GM18499 (cell line): Measurements from ENCODE around the gene GFER.

Experiments
- ATAC-seq: cut with Tn5 transposase; IDR thresholded peaks from one replicate; pipeline ENCODE4 v1.9.1; 2021; ENCODE audit warnings: moderate number of reproducible peaks; ENCODE audit not compliant: insufficient read depth, unreplicated experiment

Gene GFER

DNA sequence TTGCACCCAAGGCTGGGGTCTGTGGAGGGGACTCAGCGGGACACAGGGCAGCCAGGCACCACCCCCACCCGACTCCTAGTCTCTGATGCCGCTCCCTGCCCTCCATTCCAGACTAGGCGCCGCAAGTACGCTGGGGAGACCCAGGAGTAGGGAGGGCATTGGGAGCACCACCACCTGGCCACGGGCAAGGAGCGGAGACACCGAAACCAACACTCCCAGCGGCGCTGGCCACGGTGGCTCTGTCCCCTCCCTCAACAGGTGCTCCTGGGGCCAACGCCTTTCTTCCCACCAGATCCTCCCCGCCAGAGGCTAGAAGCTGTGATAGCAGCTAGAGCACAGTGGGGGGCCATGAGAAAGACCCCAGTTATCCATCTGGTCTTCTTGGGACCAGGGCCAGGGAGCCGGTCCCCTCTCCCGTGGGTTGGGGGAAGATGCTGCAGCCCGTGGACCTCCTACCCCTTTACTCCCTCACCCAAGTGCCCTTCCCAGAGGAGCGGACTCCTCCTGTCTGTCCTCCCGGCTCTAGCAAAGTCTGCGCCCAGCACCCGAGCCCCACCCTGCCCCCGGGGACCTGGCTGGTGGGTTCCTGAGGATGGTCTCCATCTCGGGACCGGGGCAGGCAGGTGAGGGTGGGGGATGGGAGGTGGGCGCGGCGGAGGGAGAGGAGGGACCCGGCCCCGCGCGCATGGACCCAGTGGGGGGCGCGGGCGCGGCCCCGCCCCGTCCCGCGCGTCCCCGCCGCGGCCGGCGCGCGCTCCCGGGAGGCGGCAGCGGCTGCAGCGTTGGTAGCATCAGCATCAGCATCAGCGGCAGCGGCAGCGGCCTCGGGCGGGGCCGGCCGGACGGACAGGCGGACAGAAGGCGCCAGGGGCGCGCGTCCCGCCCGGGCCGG lies 5.5 kb downstream of the GFER start, which contains the start of gene SYNGR3:
Gene SYNGR3 (plus strand): TSS at position 762 of the 892 bp plus-strand sequence. CDS start 133 bp downstream, outside the sequence.
- no peak for ATAC-seq

DNA sequence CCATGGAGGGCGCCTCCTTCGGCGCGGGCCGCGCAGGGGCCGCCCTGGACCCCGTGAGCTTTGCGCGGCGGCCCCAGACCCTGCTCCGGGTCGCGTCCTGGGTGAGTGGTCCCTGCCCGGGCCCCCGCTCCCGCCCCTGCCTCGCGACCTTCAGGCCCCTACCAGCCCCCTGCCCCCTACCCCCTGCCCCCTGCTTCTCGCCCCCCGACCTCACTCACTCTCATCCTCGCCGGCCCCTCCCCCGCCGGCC lies 6.0 kb downstream of the GFER start:
- ATAC-seq: no peak

DNA sequence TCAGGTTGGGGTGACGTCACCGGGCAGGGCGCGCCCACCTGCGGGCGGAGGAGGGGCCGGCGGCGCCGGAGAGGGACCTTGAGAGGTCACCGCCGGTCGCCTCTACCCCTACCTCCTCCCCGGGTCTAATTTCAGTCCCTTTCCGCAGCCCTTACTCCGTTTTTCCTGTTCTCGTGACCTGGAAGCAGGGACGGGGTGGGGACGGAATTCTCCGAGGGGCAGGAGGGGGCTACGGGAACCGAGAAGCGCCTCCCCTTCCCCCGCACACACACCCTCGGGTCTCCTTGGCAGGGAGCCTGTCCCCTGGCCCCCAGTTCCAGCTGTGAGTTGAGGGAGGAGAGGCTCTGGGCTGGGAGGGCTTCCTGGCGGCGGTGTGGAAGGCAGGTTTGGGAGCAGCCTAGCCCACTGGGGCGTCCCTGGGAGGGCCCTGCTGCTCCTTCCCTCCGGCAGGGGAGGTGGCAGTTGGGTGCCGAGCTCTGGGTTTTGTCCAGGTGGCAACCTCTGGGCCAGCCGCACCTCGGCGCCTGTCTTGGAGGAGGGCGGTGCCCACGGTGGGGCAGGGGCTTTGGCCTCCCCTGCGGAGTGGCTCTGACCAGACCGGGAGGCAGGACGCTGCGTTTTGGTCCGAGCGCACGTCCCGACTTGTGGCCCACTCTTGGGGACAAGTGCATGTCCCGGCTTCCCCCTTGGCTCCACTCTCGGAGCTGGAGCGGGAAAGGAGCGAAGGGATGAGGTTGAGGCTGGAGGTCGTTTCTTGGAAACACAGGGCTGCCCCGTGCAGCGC lies 6.5 kb downstream of the GFER start:
- no peak for ATAC-seq

DNA sequence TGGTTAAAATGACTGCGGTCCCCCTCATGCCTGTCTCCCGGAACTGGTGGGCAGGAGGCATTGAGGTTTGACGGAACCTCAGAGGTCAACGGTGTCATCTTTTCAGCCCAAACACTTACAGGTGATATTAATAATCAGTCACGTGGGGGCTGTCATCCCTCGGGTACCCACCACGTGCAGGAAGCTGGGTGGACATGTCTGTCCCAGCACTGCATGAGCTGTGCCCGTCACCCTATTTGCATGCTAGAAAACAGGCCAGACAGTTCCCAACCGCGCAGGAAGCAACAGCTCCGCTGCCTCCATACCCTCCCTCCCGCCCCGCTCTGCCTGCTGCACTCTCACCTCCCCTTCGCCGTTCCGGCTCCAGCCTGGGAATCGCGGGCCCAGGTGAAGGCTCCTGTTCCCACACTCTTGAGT lies 7.2 kb downstream of the GFER start:
- peak; percentile 39 for ATAC-seq

DNA sequence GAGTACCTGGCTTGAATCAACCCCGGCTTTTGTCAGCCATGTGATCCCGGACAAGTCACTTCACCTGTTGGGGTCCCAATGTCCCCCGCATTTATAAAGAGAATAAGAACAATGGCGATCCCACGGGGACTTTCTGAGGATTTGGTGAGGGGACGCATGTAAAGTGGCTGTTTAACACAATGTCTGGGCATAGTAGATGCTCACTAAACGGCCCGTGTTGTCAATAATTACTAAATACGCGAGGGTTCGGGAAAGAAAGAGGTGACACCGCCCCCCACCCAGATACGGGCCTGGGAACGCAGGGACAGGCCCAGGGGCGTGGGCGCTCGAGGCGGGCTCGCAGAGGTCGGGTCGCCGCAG lies 7.6 kb downstream of the GFER start:
- ATAC-seq: no peak

DNA sequence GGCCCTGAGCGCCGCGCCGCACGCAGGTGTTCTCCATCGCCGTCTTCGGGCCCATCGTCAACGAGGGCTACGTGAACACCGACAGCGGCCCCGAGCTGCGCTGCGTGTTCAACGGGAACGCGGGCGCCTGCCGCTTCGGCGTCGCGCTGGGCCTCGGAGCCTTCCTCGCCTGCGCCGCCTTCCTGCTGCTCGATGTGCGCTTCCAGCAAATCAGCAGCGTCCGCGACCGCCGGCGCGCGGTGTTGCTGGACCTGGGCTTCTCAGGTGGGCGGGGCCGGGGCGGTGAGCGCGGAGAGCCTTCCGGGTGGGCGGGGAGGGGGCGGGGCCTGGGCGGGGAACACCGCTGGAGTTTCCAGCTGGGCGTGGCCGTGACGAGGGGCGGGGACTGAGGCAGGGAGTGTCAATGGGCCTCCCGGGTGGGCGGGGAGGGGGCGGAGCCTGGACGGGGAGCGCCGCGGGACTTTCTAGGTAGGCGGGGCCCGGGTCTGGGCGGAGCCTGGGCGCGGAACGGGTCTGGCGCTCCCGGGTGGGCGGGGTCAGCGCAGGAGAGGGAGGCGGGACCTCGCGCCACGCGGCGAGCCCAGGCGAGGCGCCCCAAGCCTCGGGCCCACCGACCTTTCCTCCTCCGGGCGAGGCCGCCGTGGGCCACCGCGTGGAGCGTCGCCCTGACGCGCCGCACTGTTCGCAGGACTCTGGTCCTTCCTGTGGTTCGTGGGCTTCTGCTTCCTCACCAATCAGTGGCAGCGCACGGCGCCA lies 8.1 kb downstream of the GFER start:
- ATAC-seq: no peak

DNA sequence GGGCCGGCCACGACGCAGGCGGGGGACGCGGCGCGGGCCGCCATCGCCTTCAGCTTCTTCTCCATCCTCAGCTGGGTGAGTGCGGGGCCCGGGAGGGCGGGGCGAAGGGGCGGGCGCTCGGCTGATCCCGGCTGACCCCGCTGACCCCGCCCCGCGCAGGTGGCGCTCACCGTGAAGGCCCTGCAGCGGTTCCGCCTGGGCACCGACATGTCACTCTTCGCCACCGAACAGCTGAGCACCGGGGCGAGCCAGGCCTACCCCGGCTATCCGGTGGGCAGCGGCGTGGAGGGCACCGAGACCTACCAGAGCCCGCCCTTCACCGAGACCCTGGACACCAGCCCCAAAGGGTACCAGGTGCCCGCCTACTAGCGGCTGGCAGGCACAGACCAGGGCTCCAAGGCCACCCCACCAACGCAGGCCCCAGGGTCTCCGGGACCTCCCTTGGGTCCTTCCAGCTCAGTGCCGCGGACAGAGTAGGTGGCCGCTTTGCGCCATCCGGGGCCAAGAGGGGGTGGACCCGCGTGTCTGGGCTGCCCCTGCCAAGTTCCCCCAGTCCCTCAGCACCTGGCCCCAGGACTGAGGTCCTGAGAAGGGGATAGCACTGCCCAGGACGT lies 8.8 kb downstream of the GFER start:
- ATAC-seq: no peak

DNA sequence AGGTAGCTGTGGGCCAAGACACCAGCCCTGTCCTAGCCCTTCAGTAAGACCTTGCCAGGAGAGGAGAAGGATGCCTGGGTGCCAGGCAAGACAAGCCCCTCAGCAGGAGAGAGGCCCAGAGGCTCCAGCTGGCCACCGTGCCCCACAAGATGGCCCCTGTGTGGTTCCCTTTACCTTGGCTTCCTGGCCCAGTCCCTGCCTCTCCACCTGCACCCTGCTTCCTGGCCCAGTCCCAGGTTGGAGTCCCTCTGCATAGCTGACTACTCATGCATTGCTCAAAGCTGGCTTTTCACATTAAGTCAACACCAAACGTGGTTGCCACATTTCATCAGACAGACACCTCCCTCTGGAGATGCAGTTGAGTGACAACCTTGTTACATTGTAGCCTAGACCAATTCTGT lies 9.7 kb downstream of the GFER start:
- ATAC-seq: no peak

DNA sequence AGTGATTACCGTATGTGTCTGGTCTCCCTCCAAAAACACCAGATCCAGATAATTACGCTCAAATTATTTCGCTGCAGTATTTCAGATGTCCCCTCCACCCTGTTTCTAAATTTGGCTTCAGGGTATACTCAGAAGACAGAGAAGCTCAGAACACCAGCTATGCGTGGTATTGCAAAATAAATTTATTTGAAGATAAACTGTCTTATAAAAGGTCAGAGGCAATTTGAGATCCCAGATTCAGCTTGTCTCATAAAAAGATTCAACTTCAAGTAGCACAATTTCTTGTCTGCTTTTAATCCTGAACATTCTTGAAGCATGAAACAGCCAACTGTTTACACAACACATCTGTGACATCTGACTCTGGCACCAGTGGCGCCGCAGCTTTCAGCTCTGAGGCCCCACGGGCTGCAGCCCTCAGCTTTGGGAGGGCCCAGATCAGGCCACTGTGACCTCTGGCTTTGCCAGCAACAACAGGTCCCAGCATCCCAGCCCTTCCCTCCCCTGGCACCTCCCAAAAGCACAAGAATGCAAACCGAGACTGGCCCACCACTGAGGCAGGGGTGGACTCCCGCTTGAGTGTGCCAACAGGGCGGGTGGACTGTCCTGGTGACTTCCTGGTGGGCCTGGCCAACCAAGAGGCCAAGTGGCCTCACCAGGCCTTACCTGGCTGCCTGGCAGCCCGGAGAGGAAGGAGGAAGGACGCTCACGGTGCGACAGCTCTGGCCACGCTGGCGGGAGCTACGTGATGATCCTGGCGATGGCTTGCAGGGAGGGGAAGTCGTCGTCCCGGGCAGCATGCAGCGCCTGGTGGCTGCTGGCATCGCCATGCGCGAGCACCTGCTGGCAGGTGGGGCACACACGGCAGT lies 13.7 kb downstream of the GFER start:
- ATAC-seq: no peak

DNA sequence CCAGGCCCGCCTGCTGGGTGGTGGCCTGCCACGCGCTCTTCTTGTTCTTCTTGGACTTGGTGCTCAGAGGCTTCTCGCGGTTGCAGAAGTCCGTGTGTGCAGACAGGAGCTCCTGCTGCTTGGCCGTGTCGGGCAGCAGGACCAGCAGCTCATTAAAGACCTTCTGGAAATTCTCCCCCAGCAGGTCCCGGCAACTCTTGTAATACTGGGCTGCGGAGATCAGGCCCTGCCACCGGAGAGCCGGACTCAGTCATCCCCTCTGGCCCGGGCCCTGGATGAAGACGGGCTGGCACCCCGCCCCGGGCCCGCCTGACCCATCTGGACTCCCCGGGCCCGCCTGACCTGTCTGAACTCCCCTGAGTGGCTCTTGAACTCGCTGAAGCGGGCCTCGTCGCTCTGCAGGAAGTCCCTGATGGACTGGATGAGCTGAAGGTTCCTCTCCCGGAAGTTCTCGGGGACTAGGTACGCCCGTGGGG lies 14.4 kb downstream of the GFER start:
- ATAC-seq: no peak

DNA sequence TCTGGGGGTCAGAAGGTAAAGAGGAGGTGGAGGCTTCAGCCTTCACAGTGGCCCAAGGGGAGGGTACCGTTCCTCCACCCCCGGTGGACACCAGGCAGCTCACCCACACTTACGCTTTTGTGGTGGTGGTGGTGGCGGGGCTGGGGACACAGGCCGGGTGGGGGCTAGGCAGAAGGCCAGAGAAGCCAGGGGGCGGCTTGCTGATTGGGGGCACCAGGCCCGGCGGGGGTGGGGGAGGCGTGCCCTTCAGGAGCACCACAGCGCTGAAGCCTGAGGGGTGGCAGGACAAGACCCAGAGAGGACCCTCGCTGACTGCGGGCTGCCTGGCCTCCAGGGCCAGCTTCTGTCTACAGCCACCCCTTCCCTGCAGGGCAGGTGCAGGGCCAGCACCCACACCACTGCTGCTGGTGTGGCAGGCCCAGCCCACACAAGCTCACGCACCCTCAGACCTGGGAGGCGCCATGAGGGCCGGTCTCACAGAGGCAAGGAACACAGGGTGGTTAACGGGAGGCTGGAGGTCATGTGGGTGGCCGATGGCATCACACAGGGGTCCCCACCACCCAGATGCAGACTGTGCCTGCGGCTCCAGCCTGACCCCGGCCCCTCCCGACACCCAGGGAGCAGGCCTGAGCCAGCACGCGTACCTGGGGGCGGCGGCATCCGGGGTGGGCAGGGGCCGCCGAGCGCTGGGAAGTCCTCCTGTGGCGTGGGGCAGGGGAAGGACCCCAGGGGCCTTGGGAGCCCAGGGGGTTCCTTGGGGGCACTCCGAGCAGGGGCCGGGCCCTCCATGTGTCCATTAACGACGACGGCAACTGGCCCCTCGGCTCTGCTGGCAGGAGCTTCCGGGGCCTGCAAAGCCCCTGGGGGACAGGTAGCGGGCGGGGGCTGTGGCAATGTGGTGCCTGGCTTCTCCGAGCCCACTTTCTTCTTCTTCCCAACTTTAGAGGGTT lies 15.1 kb downstream of the GFER start:
- no peak for ATAC-seq

DNA sequence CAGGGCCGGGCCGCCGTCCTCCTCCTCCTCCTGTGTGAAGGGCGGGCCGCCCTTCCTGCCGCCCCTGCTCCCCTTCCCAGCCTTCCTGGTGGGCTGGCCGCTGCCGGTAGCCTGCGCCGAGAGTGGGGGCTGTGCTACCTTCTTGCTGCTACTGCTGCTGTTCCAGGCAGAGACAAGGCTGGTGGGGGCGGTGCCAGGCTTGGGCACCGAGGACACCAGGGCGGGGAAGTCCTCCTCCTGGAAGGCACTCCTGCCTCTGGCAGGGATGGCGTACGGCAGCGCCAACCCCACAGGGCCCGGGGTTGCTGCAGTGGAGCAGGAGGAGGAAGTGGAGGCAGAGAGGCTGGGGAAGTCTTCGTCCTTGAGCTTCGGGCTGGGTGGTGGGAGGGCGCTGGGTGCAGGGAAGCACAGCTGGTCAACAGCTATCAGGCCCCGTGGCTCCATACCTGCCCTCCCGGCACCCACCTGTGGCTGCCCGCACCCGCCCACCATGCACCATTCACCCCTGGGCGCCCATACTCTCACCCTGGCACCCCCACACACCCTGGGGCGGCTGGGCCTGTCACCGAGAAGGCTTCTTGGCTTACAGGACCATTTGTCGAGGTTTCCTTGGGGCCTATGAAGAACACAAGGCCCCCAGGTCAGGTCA lies 16.0 kb downstream of the GFER start:
- no peak for ATAC-seq

DNA sequence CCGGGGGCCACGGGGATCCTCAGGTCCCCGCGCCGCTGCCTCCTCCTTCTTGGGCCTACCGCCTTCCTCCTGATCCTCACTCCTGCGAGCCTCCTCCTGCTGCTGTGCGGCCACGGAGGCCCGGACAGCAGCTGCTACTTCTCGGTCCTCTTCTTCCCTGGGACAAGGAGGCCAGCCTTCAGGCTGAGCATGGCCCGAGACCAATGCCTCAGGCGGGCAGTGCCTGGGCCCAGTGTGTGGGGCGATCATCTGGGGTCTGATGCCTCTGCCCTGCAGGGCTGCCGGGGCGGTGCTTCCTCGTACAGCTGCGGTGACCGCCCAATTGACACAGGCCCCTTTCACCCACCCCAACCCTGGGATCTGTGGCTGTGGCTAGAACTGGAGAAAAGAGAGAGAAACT lies 17.0 kb downstream of the GFER start:
- ATAC-seq: no peak

DNA sequence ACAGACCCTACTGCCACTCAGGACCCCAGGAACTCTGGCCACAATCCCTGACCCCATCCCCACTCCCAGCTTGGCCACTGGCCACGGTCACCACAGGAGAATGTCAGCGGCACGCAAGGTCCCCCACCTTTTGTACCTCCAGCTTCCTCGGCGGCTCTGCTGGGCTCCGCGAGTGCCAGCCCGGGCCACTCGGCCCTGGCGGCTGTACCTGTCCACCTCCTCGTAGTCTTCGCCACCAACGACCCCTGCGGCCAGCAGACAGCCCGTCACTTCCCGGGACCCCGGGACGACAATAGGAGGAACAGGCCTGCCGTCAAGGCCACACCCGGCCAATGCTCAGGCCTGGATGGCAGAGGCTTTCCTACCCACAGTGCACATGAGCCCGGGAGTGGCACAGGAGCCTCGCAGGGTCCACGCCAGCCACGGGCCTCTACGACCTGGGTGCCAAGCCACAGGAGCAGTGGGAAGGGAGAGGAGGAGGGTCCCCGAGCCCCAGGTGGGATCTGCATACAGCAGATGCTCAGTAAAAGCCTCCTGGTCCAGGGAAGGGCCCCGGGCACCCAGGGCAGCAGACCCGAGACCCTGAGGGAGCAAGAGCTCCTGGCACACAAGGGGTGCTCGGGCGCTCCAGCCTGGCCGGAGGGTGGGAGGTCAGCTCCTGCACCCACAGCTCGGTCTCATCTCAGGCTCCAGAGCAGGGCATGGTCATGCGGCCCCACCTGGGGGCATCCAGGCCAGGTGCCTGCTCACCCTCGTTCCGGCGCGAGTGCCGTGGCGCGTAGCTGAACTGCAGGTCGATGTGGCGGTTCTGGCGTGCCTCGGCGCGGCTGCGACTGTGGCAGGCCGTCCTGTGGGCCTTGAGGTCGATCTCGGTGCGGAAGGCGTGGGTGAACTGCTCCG lies 17.7 kb downstream of the GFER start:
- no peak for ATAC-seq

DNA sequence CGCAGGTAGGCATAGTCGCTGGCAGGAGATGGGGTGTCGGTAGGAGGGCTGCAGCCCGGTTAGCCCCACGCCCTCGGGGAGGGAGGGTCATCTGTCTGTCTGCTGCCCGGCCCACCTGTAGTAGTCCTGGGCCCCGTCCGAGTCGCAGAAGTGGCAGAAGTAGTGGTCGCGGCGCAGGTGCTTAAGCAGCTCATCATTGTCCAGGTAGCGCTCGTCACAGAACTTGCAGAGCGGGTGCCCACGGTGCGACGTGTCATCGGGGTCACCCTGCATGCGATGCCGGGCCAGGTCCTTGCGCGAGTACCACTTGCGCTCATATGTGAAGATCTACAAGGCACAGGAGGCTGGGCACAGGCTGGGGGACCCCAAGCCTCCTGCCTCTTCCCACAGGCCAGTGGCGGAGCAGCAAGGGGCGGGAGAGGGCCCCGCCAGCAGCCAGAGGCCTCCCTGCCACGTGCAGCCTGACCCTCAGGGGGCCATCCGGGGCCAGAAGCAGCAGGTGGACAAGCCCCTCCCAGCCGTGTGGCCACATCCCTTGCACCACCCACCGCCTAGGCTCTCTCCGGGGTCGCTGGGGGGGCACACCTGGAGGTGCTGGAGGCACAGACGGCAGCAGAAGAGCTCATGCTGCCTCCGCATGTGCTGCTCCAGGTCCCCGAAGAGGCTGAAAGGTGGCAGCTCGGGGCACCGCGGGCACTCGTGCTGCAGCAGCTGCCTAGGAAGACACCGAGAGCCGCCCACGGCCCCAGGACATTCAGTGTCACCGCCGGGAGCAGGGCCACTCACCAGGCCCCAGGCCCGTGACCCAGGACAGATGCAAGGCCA lies 18.6 kb downstream of the GFER start:
- ATAC-seq: no peak

DNA sequence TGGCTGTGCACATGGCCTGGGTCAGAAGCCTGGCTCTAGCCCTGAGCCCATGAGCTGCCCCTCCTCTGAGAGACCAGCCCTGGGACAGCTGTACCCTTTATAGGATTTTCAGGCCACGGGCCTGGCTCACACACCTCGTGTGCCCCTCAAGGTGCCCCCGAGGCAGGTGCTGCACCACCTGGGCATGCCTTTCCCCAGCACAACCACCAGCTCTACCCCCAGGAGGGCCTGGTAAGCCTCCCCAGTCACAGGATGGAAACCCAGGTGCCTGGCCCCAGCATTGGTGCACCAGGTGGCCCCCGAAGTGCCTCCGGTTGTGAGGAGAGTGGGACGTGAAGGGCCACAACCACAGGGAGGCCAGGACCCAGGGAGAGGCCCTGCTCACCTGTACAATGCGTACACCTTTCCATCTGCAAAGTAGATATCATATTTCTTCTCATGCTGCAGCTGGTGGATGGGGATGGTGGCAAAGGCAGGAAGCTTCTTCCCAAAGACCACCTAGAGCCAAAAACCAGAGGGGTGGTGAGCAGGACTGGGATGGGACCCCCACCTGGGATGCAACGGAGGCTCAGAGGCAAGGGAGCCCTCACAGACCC lies 19.3 kb downstream of the GFER start:
- no peak for ATAC-seq
